Hematopoietic multipotent progenitor cell (in vitro differentiated cells): ENCODE data around the gene CTAGE8. TPM values are rescaled to one million over a fixed set of nuclear protein-coding genes. Genes with fewer than 3 reads are reported as not detected.
"Not testable (repeated sequence)": the region's sequence is repeated elsewhere in the genome, so short reads cannot be mapped to it uniquely, and the experiment has no call there.

Experiments
- DNase-seq, 3 donors: peaks; one replicate each; pipeline ENCODE4 v3.0.0-alpha.2; 2011 to 2015; ENCODE audit warnings: low read depth in 2 of 3, low spot score in 2 of 3
- total RNA-seq: library from RNA; depleted of rRNA; stranded (reverse); fragments of >200 nt; gene quantifications from one replicate; pipeline ENCODE4 v1.2.3, GENCODE V29; 2012

Gene CTAGE8
- 0.81 TPM for total RNA-seq

GRCh38 chr7:144269188-144269587, at the start of gene CTAGE8:
CTAGE8 (minus strand) TSS chr7:144269288; CDS start chr7:144269250, 38 bp downstream.
- not testable (repeated sequence) for DNase-seq

- not testable (repeated sequence) for DNase-seq
Observed at GRCh38 chr7:144317537-144317936, 48.4 kb upstream of the CTAGE8 start.

- DNase-seq: not testable (repeated sequence)
Observed at GRCh38 chr7:144311872-144312469, 42.9 kb upstream of the CTAGE8 start, which contains the start of gene OR2A1. OR2A1 (plus strand) TSS chr7:144312419; CDS start chr7:144318125, 5,706 bp downstream.

GRCh38 chr7:144311218-144311617, 42.1 kb upstream of the CTAGE8 start:
- DNase-seq: not testable (repeated sequence)

GRCh38 chr7:144309702-144310101, 40.6 kb upstream of the CTAGE8 start:
- not testable (repeated sequence) for DNase-seq

GRCh38 chr7:144305156-144305555, 36.1 kb upstream of the CTAGE8 start:
- not testable (repeated sequence) for DNase-seq

GRCh38 chr7:144303607-144304006, 34.5 kb upstream of the CTAGE8 start:
- DNase-seq: not testable (repeated sequence)

- DNase-seq: not testable (repeated sequence)
Observed at GRCh38 chr7:144302578-144303303, 33.7 kb upstream of the CTAGE8 start.

- not testable (repeated sequence) for DNase-seq
Observed at GRCh38 chr7:144293794-144294499, 24.9 kb upstream of the CTAGE8 start.

GRCh38 chr7:144292384-144293161, 23.5 kb upstream of the CTAGE8 start:
- not testable (repeated sequence) for DNase-seq

- DNase-seq: peak in 1 of 3 donors; percentile 2
Observed at GRCh38 chr7:144291607-144292006, 22.5 kb upstream of the CTAGE8 start.

- not testable (repeated sequence) for DNase-seq
Observed at GRCh38 chr7:144287171-144287784, 18.2 kb upstream of the CTAGE8 start.

- not testable (repeated sequence) for DNase-seq
Observed at GRCh38 chr7:144283716-144284115, 14.6 kb upstream of the CTAGE8 start.

GRCh38 chr7:144282490-144282889, 13.4 kb upstream of the CTAGE8 start:
- not testable (repeated sequence) for DNase-seq

- not testable (repeated sequence) for DNase-seq
Observed at GRCh38 chr7:144281981-144282380, 12.9 kb upstream of the CTAGE8 start.

- not testable (repeated sequence) for DNase-seq
Observed at GRCh38 chr7:144280010-144280409, 10.9 kb upstream of the CTAGE8 start.

- not testable (repeated sequence) for DNase-seq
Observed at GRCh38 chr7:144275281-144275680, 6.2 kb upstream of the CTAGE8 start.

- not testable (repeated sequence) for DNase-seq
Observed at GRCh38 chr7:144264692-144265091, 4.4 kb downstream of the CTAGE8 start, which contains the start of gene OR2A7. OR2A7 (minus strand) TSS chr7:144264792; CDS start chr7:144259628, 5,164 bp downstream.

- not testable (repeated sequence) for DNase-seq
Observed at GRCh38 chr7:144262128-144262527, 7.0 kb downstream of the CTAGE8 start.

- DNase-seq: not testable (repeated sequence)
Observed at GRCh38 chr7:144259067-144259466, 10.0 kb downstream of the CTAGE8 start.
